Measurements from ENCODE around the gene KBTBD12.
"Not testable (repeated sequence)": the region's sequence is repeated elsewhere in the genome, so short reads cannot be mapped to it uniquely, and the experiment has no call there.

Gene KBTBD12

GRCh38 chr3:127903611-127904375 is 11.2 kb upstream of the KBTBD12 start:
- no peak overlapping the region for H3K27ac ChIP-seq
- TF ChIP-seq CTCF (conservative IDR thresholded peaks at IDR 0.05): no peak

DNA sequence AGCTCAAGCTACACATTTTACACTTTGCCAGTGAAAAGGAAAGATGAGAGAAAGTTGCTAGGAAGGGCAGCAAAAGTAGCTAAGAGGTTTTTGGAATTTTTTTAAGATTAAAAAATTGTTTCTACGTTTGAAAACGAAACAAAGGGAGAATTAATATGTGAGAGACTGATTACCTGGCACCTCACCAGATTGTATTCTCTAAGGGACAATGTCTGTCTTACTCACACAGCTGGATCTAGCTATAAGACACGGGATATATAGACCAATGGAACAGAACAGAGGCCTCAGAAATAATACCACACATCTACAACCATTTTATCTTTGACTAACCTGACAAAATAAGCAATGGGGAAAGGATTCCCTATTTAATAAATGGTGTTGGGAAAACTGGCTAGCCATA is 9.5 kb upstream of the KBTBD12 start:
- TF ChIP-seq CTCF (conservative IDR thresholded peaks at IDR 0.05): no peak
- no peak overlapping the region for H3K27ac ChIP-seq

DNA sequence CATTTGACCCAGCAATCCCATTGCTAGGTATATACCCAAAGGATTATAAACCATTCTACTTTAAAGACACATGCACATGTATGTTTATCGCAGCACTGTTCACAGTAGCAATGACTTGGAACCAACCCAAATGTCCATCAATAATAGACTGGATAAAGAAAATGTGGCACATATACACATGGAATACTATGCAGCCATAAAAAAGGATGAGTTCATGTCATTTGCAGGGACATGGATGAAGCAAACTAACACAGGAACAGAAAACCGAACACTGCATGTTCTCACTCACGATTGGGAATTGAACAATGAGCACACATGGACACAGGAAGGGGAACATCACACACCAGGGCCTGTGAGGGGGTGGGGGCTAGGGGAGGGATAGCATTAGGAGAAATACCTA is 8.4 kb upstream of the KBTBD12 start:
- not testable (repeated sequence) for H3K27ac ChIP-seq

- TF ChIP-seq CTCF (conservative IDR thresholded peaks at IDR 0.05): no peak
- no peak overlapping the region for H3K27ac ChIP-seq
Observed at GRCh38 chr3:127908202-127908601, 6.8 kb upstream of the KBTBD12 start.

- no peak overlapping the region for H3K27ac ChIP-seq
- no peak for TF ChIP-seq CTCF (conservative IDR thresholded peaks at IDR 0.05)
Observed at GRCh38 chr3:127908951-127909350, 6.1 kb upstream of the KBTBD12 start.

DNA sequence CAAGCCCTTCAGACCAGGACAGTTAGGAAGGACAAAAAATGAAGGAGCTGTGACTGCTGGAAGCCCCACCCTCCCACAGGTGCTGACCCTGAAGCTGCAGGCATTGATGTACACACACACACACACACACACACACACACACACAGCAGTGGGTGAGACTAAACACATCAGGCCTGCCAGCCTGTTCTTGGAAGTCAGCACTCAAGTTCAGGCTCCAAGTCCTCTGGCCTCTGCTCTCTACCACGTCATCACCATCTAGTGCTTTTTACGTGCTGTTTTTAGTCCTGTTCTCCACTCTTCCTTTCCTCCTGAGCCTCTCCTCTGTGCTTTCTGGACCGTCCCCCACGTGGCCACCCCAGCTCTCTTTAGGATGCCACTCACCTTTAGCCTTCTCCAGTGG is 5.4 kb upstream of the KBTBD12 start:
- no peak overlapping the region for H3K27ac ChIP-seq
- no peak for TF ChIP-seq CTCF (conservative IDR thresholded peaks at IDR 0.05)

DNA sequence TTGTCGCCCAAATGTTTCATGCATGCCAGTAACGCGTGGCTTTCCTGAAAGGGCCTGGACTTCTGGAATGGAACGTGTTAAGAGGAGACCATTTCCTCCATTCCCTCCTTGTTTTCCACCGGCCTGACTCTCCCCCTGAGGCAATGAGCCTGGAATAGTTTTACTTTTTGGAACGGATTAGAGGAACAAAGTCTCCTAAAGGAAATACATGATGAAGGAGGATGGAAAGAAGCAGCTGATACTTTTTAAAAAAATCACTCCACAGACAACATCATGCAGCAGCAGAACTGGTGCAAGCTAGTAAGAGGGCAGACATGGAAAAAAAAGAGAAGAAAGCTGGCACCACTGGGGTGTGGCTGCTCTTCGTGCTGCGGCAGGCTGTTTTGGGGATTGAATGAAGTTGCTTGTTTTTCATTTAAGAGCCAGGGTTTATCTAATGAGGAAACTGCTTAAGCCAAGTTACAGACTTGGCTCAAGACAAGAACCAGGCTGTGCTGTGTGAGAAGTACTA is 3.6 kb upstream of the KBTBD12 start:
- no peak for TF ChIP-seq CTCF (conservative IDR thresholded peaks at IDR 0.05)
- no peak overlapping the region for H3K27ac ChIP-seq

DNA sequence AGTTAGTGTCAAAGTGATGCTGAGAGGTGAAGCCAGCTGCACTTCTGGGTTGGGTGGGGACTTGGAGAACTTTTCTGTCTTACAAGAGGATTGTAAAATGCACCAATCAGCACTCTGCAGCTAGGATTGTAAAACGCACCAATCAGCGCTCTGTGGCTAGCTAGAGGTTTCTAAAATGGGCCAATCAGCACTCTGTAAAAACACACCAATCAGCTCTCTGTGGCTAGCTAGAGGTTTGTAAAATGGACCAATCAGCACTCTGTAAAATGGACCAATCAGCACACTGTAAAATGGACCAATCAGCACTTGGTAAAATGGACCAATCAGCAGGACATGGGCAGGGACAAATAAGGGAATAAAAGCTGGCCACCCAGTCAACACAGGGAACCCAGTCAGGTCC is 1.2 kb upstream of the KBTBD12 start:
- not testable (repeated sequence) for H3K27ac ChIP-seq
